HG02571 (cell line): ENCODE measurements around the gene CLDN11.

Experiments
- ATAC-seq: cut with Tn5 transposase; IDR thresholded peaks from one replicate; pipeline ENCODE4 v1.9.1; 2021; ENCODE audit warnings: mild to moderate bottlenecking, moderate library complexity; ENCODE audit not compliant: unreplicated experiment

CLDN11 gene

GRCh38 chr3:170425491-170426239 lies 7.0 kb downstream of the CLDN11 start:
- no peak for ATAC-seq

GRCh38 chr3:170426240-170426797 lies 7.7 kb downstream of the CLDN11 start:
- ATAC-seq = no peak

GRCh38 chr3:170428095-170428494 lies 9.4 kb downstream of the CLDN11 start:
- ATAC-seq = no peak

- ATAC-seq = no peak
Observed at GRCh38 chr3:170429050-170429449, 10.4 kb downstream of the CLDN11 start.

GRCh38 chr3:170431054-170431453 lies 12.4 kb downstream of the CLDN11 start:
- no peak for ATAC-seq

GRCh38 chr3:170432416-170432815 lies 13.7 kb downstream of the CLDN11 start:
- ATAC-seq = no peak

GRCh38 chr3:170436697-170437096 lies 18.0 kb downstream of the CLDN11 start:
- ATAC-seq = no peak

GRCh38 chr3:170437176-170437575 lies 18.5 kb downstream of the CLDN11 start:
- ATAC-seq = no peak

- ATAC-seq = no peak
Observed at GRCh38 chr3:170437696-170438407, 19.2 kb downstream of the CLDN11 start.

- no peak for ATAC-seq
Observed at GRCh38 chr3:170438836-170439235, 20.2 kb downstream of the CLDN11 start.

GRCh38 chr3:170440344-170440743 lies 21.7 kb downstream of the CLDN11 start:
- no peak for ATAC-seq

- no peak for ATAC-seq
Observed at GRCh38 chr3:170441412-170441811, 22.7 kb downstream of the CLDN11 start.

- no peak for ATAC-seq
Observed at GRCh38 chr3:170442947-170443346, 24.3 kb downstream of the CLDN11 start.

GRCh38 chr3:170443457-170443856 lies 24.8 kb downstream of the CLDN11 start:
- ATAC-seq = no peak

- ATAC-seq = no peak
Observed at GRCh38 chr3:170448584-170448983, 29.9 kb downstream of the CLDN11 start.

- ATAC-seq = no peak
Observed at GRCh38 chr3:170450039-170450438, 31.4 kb downstream of the CLDN11 start.

GRCh38 chr3:170454509-170454908 lies 35.8 kb downstream of the CLDN11 start:
- no peak for ATAC-seq

- no peak for ATAC-seq
Observed at GRCh38 chr3:170458285-170458684, 39.6 kb downstream of the CLDN11 start.

GRCh38 chr3:170463011-170463410 lies 44.3 kb downstream of the CLDN11 start:
- no peak for ATAC-seq

- no peak for ATAC-seq
Observed at GRCh38 chr3:170465955-170466354, 47.3 kb downstream of the CLDN11 start.

GRCh38 chr3:170467007-170467406 lies 48.3 kb downstream of the CLDN11 start:
- ATAC-seq = no peak

- ATAC-seq = no peak
Observed at GRCh38 chr3:170467571-170468147, 49.0 kb downstream of the CLDN11 start.
